Tibial nerve (tissue), 4 donors: ENCODE data around the gene PROSER2.

ENCODE experiments used
- EP300 ChIP-seq, 2 donors: sonication (generic); formaldehyde crosslinking; IDR thresholded peaks; one replicate each; pipeline ENCODE4 v1.6.1; 2017; ENCODE audit warnings: antibody characterized with exemption in 2 of 2, mild to moderate bottlenecking in 1 of 2
- POLR2A ChIP-seq, 2 donors: fragments of 450-650 bp; IDR thresholded peaks; one replicate each; pipeline ENCODE4 v1.6.1; 2017; ENCODE audit warnings: antibody characterized with exemption in 2 of 2, mild to moderate bottlenecking in 2 of 2, moderate library complexity in 2 of 2
- TF ChIP-seq, protein P1 (sequence below), 5 experiments: fragments of 200-600 bp in 3 of 5; fragments of 450-650 bp in 2 of 5; sonication (generic) in 3 of 5; IDR thresholded peaks; one replicate each; pipeline ENCODE4 v1.5.1; 2016 to 2019; ENCODE audit warnings: antibody characterized with exemption in 5 of 5, mild to moderate bottlenecking in 3 of 5, moderate library complexity in 2 of 5

DNA sequence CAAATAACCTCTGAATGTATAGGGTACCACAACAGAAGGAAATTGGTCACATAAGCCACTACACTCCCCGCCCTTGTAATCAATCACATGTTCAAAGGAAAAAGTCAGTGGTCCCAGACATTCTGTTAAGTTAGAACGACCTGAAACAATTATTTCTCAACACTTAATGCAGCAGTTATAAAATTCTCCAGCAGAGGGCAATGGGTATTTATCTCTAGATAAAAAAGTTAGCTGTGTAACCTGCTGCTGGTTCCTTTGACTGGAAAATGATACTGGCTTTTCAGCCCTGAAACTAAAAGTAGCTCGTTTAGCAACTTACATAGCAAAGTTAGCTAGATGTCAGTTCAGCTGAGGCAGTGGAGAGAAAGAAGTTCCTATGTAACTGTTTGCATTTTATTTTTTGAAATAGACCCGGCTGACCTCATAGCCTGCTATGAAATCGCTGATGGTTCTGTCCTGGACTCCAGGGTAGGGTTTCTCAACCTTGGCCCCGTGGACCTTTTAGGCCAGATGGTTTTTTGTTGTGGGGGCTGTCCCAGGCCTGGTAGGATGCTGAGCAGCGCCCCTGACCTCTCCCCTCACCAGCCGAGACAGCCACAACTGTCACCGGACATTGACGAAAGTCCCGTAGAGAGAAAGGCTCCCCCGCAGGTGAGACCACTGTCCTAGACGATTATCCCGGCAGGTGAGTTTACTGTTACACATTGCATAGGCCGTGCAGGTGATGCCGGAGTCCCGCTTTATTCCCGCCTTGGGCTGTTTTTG, 40.2 kb upstream of the PROSER2 start:
- TF ChIP-seq, protein P1, sequence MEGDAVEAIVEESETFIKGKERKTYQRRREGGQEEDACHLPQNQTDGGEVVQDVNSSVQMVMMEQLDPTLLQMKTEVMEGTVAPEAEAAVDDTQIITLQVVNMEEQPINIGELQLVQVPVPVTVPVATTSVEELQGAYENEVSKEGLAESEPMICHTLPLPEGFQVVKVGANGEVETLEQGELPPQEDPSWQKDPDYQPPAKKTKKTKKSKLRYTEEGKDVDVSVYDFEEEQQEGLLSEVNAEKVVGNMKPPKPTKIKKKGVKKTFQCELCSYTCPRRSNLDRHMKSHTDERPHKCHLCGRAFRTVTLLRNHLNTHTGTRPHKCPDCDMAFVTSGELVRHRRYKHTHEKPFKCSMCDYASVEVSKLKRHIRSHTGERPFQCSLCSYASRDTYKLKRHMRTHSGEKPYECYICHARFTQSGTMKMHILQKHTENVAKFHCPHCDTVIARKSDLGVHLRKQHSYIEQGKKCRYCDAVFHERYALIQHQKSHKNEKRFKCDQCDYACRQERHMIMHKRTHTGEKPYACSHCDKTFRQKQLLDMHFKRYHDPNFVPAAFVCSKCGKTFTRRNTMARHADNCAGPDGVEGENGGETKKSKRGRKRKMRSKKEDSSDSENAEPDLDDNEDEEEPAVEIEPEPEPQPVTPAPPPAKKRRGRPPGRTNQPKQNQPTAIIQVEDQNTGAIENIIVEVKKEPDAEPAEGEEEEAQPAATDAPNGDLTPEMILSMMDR (IDR thresholded peaks at IDR 0.05), result peak; percentile 68 to 84 (median 73)
- no peak for TF ChIP-seq POLR2A (IDR thresholded peaks at IDR 0.05)
- no peak for TF ChIP-seq EP300 (IDR thresholded peaks at IDR 0.05)
